ENCODE results near the gene MAPKAPK5.

GRCh38 chr12:111873113-111873512 is 31.1 kb downstream of the MAPKAPK5 start:
- TF ChIP-seq POLR2A (IDR thresholded peaks at IDR 0.05; ENCODE audit: low read length), result no peak
- TF ChIP-seq GATA1 (IDR thresholded peaks at IDR 0.05; ENCODE audit: low read depth, low read length), result no peak
